DND-41 (cell line): ENCODE measurements around the gene TMPRSS9.

Experiments
- EZH2 ChIP-seq: IDR thresholded peaks from 3 replicates; pipeline ENCODE4 v1.6.1; 2012; ENCODE audit warnings: borderline replicate concordance, low read depth, mild to moderate bottlenecking, moderate library complexity, low read length, inconsistent platforms; ENCODE audit not compliant: severe bottlenecking
- TF ChIP-seq, protein P1 (sequence below): IDR thresholded peaks from 2 replicates; pipeline ENCODE4 v1.5.1; 2012; ENCODE audit warnings: borderline replicate concordance, low read length, moderate library complexity, mild to moderate bottlenecking; ENCODE audit not compliant: poor library complexity, severe bottlenecking; ENCODE audit errors: extremely low read depth

DNA sequence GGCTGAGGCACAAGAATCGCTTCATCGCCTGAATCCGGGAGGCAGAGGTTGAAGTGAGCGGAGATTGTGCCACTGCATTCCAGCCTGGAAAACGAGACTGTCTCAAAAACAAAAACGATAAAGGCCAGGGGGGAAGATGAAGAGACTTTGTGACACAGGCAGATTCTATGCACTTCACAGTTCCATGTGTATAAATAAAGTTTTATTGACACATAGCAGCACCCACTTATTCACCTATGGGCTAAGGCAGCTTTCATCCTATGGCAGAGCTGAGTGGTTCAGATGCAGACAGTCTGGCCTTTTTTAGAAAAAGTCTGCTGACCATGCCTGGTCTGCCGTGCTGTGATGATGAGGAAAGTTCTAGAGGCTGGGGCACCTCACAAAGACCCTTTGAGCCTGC, 91.1 kb downstream of the TMPRSS9 start:
- TF ChIP-seq, protein P1, sequence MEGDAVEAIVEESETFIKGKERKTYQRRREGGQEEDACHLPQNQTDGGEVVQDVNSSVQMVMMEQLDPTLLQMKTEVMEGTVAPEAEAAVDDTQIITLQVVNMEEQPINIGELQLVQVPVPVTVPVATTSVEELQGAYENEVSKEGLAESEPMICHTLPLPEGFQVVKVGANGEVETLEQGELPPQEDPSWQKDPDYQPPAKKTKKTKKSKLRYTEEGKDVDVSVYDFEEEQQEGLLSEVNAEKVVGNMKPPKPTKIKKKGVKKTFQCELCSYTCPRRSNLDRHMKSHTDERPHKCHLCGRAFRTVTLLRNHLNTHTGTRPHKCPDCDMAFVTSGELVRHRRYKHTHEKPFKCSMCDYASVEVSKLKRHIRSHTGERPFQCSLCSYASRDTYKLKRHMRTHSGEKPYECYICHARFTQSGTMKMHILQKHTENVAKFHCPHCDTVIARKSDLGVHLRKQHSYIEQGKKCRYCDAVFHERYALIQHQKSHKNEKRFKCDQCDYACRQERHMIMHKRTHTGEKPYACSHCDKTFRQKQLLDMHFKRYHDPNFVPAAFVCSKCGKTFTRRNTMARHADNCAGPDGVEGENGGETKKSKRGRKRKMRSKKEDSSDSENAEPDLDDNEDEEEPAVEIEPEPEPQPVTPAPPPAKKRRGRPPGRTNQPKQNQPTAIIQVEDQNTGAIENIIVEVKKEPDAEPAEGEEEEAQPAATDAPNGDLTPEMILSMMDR = no peak
- no peak for TF ChIP-seq EZH2
